Osteocyte (in vitro differentiated cells): ENCODE results near the gene FSTL4. TPM values are rescaled to one million over a fixed set of nuclear protein-coding genes. Genes with fewer than 3 reads are reported as not detected.

Experiments used
- DNase-seq: peaks from one replicate; pipeline ENCODE4 v3.0.0; 2021; ENCODE audit warnings: mixed read lengths; ENCODE audit not compliant: unreplicated experiment; ENCODE audit errors: extremely low spot score
- H3K27ac Mint-ChIP-seq: one replicate; pipeline ENCODE4 v1.8.0; 2021; ENCODE audit warnings: mild to moderate bottlenecking, mixed read lengths; ENCODE audit not compliant: unreplicated experiment
- H3K27me3 Mint-ChIP-seq: one replicate; pipeline ENCODE4 v1.8.0; 2021; ENCODE audit warnings: mixed read lengths; ENCODE audit not compliant: unreplicated experiment
- H3K36me3 Mint-ChIP-seq: one replicate; pipeline ENCODE4 v1.8.0; 2021; ENCODE audit warnings: mixed read lengths; ENCODE audit not compliant: unreplicated experiment
- H3K4me1 Mint-ChIP-seq: one replicate; pipeline ENCODE4 v1.8.0; 2021; ENCODE audit warnings: mixed read lengths; ENCODE audit not compliant: unreplicated experiment
- H3K4me3 Mint-ChIP-seq: one replicate; pipeline ENCODE4 v1.8.0; 2021; ENCODE audit warnings: mild to moderate bottlenecking, moderate library complexity, mixed read lengths; ENCODE audit not compliant: unreplicated experiment
- H3K9me3 Mint-ChIP-seq: one replicate; pipeline ENCODE4 v1.8.0; 2021; ENCODE audit warnings: mixed read lengths; ENCODE audit not compliant: unreplicated experiment
- total RNA-seq: library from RNA; stranded (reverse); gene quantifications from 2 replicates; pipeline ENCODE4 v1.2.1, GENCODE V29; 2021
- TF ChIP-seq, protein P1 (sequence below): fragments of 200-600 bp; sonication (generic); IDR thresholded peaks from 2 replicates; pipeline ENCODE4 v1.5.0; 2021; ENCODE audit warnings: antibody characterized with exemption, mild to moderate bottlenecking, moderate library complexity

FSTL4 gene
- total RNA-seq, 1 donor from 2014 or later: not detected

DNA sequence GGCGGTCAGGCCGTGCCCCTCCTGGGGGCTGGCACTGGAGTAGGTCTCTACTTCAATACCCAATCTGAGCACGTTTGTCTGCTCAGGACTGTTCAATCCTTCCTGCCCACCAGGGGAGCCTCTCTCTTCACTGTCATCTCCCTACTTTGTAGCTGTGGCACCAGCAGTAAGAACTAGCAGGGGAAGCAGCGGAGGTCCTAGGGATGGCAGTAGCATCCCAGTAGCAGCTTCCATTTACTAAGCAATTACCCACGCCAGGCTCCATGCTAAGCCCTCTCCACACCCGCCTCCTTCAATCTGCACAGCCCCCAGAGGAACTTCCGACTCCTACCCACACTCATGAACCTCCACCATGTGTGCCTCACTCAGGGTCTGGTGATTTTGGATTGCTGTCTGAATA, 31.7 kb downstream of the FSTL4 start:
- Mint-ChIP-seq H3K4me3 (no peak overlapping the region), H3K4me1 (no peaks in the 10 kb centered on the region), H3K9me3 (no peaks in the 10 kb centered on the region), H3K36me3 (no peaks in the 10 kb centered on the region), H3K27ac (no peak overlapping the region), H3K27me3 (peaks cover 4% of the 10 kb centered on the region)
- peak; percentile 60 for DNase-seq
- TF ChIP-seq, protein P1, sequence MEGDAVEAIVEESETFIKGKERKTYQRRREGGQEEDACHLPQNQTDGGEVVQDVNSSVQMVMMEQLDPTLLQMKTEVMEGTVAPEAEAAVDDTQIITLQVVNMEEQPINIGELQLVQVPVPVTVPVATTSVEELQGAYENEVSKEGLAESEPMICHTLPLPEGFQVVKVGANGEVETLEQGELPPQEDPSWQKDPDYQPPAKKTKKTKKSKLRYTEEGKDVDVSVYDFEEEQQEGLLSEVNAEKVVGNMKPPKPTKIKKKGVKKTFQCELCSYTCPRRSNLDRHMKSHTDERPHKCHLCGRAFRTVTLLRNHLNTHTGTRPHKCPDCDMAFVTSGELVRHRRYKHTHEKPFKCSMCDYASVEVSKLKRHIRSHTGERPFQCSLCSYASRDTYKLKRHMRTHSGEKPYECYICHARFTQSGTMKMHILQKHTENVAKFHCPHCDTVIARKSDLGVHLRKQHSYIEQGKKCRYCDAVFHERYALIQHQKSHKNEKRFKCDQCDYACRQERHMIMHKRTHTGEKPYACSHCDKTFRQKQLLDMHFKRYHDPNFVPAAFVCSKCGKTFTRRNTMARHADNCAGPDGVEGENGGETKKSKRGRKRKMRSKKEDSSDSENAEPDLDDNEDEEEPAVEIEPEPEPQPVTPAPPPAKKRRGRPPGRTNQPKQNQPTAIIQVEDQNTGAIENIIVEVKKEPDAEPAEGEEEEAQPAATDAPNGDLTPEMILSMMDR: no peak

DNA sequence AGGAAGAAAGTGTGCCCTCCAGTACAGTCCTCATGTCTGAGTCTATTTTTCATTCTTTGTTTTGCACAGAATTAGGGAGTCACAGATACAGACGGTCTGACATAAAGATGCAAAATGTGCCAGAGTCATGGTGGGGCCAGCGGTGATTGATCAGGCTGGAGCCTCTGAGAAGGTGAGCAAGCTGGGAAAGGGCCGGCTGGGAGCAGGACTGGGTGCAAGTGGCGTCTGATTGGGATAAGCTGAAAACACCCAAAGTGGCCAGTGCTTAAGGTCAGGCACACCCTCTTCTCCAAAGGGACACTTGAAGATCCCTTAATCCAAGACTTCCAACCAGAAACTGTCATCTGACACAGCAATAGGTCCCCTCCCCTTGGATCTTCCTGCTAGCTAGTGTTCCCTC, 32.6 kb downstream of the FSTL4 start:
- TF ChIP-seq, protein P1: no peak
- Mint-ChIP-seq H3K9me3 (no peaks in the 10 kb centered on the region), H3K4me3 (no peak overlapping the region), H3K36me3 (no peaks in the 10 kb centered on the region), H3K27me3 (peaks cover 4% of the 10 kb centered on the region), H3K4me1 (no peaks in the 10 kb centered on the region), H3K27ac (no peak overlapping the region)
- DNase-seq: peak; percentile 70

DNA sequence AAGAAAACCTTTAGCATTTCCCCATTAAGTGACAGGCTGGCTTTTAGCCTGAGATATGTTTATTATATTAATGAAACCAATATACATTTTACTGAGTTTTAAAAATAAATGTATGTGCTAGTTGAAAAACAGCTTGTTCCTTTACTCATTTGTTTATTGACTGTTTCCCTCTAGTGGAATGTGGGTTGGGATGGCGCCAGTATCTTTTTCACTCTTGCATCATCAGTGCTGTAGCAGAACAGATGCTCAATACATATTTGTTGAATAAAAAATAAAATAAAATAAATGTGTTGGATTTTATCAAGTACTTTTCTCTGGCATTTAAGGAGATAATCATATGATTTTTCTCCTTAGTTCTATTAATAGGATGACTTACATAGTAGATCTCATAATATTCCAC, 43.0 kb downstream of the FSTL4 start:
- Mint-ChIP-seq H3K27me3 (peaks cover 36% of the 10 kb centered on the region), H3K4me3 (no peak overlapping the region), H3K9me3 (peaks cover 17% of the 10 kb centered on the region), H3K4me1 (no peaks in the 10 kb centered on the region), H3K27ac (no peak overlapping the region), H3K36me3 (no peaks in the 10 kb centered on the region)
- DNase-seq: no peak
- TF ChIP-seq, protein P1: no peak

DNA sequence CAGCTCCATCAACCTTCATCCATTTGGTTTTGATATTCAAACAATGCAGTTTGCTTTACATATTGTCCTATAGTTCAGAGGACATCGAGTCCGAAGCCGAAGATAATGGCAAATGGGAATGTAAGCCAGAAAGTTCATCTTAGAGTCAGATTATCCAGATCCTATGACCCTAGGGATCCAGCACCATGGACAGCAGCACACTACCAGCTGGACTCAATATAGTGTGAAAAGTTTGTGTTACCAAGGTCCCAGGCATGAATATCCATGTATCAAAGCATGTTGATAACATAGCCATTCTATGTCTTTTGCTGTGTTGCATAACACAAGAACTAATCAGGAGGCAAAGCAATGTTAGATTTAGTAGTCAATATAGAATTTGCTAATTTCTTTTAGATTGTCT, 46.3 kb downstream of the FSTL4 start:
- DNase-seq: no peak
- TF ChIP-seq, protein P1: no peak
- H3K36me3 Mint-ChIP-seq: no peaks in the 10 kb centered on the region
- H3K4me1 Mint-ChIP-seq: no peaks in the 10 kb centered on the region
- H3K4me3 Mint-ChIP-seq: no peak overlapping the region
- H3K9me3 Mint-ChIP-seq: no peaks in the 10 kb centered on the region
- H3K27me3 Mint-ChIP-seq: peaks cover 30% of the 10 kb centered on the region
- H3K27ac Mint-ChIP-seq: no peak overlapping the region

DNA sequence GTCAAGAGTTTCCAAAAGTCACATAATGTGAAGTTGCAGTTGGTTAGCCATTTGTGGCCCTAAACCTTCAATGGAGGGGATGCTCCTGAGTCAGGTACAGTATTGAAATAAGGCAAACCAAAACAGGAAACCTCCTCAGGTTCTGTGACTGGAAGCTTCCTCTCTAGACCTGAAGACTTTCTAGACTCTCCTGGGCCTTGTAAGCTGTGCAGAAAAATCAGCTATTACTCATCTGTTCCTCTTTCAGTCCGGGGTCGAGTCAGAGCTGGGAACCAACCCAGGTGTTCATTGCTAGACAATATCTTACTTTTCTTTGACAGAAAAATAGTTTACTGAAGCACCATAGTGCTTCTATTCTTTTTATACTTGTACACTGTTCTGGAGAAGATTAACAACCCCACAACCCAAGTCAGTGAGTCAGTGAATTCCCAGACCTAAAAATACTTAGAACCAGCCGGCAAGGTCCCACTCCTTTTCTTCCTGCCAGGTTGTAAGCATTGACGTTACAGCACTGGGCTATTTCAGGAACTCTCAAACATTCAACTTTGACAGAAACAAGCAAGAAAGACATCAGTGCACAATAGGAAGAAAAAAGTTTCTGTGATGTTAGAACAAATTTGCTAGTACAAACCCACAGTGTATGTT, 47.3 kb downstream of the FSTL4 start:
- Mint-ChIP-seq H3K36me3 (no peaks in the 10 kb centered on the region), H3K27me3 (peaks cover 30% of the 10 kb centered on the region), H3K4me3 (no peak overlapping the region), H3K9me3 (no peaks in the 10 kb centered on the region), H3K27ac (no peak overlapping the region), H3K4me1 (no peaks in the 10 kb centered on the region)
- DNase-seq: no peak
- TF ChIP-seq, protein P1: no peak
